KMS-11 (cell line): ENCODE results near the gene FAU.

Source experiments
- H2AFZ ChIP-seq: fragments of 200-600 bp; sonication (generic); 2 replicates; pipeline ENCODE4 v1.6.1; 2016; ENCODE audit warnings: antibody characterized with exemption, mixed run types, low read depth
- H3K27ac ChIP-seq: fragments of 200-600 bp; sonication (generic); 2 replicates; pipeline ENCODE4 v1.6.1; 2016; ENCODE audit warnings: mild to moderate bottlenecking, mixed run types
- H3K27me3 ChIP-seq: fragments of 200-600 bp; sonication (generic); 2 replicates; pipeline ENCODE4 v1.6.1; 2017; ENCODE audit warnings: mild to moderate bottlenecking, low read depth, mixed run types, moderate library complexity; ENCODE audit not compliant: insufficient read depth
- H3K36me3 ChIP-seq: fragments of 200-600 bp; sonication (generic); 2 replicates; pipeline ENCODE4 v1.6.1; 2017; ENCODE audit warnings: mild to moderate bottlenecking, mixed run types; ENCODE audit not compliant: insufficient read depth
- H3K4me1 ChIP-seq: fragments of 200-600 bp; sonication (generic); 2 replicates; pipeline ENCODE4 v1.6.1; 2016; ENCODE audit warnings: mild to moderate bottlenecking, low read depth, mixed run types; ENCODE audit not compliant: poor library complexity, severe bottlenecking
- H3K4me2 ChIP-seq: fragments of 200-600 bp; sonication (generic); 2 replicates; pipeline ENCODE4 v1.7.0; 2016; ENCODE audit warnings: mild to moderate bottlenecking, mixed run types
- H3K4me3 ChIP-seq: fragments of 200-600 bp; sonication (generic); IDR thresholded peaks from 2 replicates; pipeline ENCODE4 v1.6.1; 2017; ENCODE audit warnings: low read depth, low read length, mixed read lengths; ENCODE audit not compliant: insufficient read depth
- H3K79me2 ChIP-seq: fragments of 200-600 bp; sonication (generic); 2 replicates; pipeline ENCODE4 v1.6.1; 2016; ENCODE audit warnings: low read depth, mixed run types; ENCODE audit not compliant: insufficient read depth
- H3K9ac ChIP-seq: fragments of 200-600 bp; sonication (generic); 2 replicates; pipeline ENCODE4 v1.6.1; 2016; ENCODE audit warnings: mild to moderate bottlenecking, mixed run types
- H4K20me1 ChIP-seq: fragments of 200-600 bp; sonication (generic); 2 replicates; pipeline ENCODE4 v1.6.1; 2016; ENCODE audit warnings: mild to moderate bottlenecking, mixed run types; ENCODE audit not compliant: insufficient read depth
- CTCF ChIP-seq: fragments of 200-600 bp; sonication (generic); conservative IDR thresholded peaks from 2 replicates; pipeline ENCODE4 v1.6.1; 2017; ENCODE audit warnings: low read depth, mild to moderate bottlenecking, antibody characterized with exemption, low read length, moderate library complexity, mixed read lengths

FAU gene

GRCh38 chr11:65112546-65113360, 9.2 kb downstream of the FAU start:
- Histone ChIP-seq H3K4me3 (no peak overlapping the region), H4K20me1 (no peaks in the 10 kb centered on the region), H2AFZ (no peak overlapping the region), H3K27ac (no peak overlapping the region), H3K9ac (peak overlapping the region; percentile 34; the same call in 1 of the 2 replicates), H3K36me3 (no peaks in the 10 kb centered on the region), H3K4me2 (peak overlapping the region; percentile 81), H3K4me1 (peaks cover 38% of the 10 kb centered on the region), H3K27me3 (no peaks in the 10 kb centered on the region), H3K79me2 (peaks cover 19% of the 10 kb centered on the region)
- peak; percentile 82 for TF ChIP-seq CTCF

GRCh38 chr11:65111744-65112545, 10.0 kb downstream of the FAU start, which contains the start of gene TM7SF2:
Gene TM7SF2 (plus strand): TSS chr11:65111872. CDS start chr11:65112016, 144 bp downstream.
- no peak within 1 kb of the TSS; the same call in 1 of the 2 replicates for H3K27ac ChIP-seq

GRCh38 chr11:65111159-65111743, 10.7 kb downstream of the FAU start:
- no peak overlapping the region; the same call in 1 of the 2 replicates for H3K27ac ChIP-seq
- no peak overlapping the region for H3K4me3 ChIP-seq
- H3K4me1 ChIP-seq: peaks cover 33% of the 10 kb centered on the region
- no peaks in the 10 kb centered on the region for H4K20me1 ChIP-seq
- H3K9ac ChIP-seq: no peak overlapping the region
- no peak for TF ChIP-seq CTCF
- no peak overlapping the region for H2AFZ ChIP-seq
- H3K36me3 ChIP-seq: no peaks in the 10 kb centered on the region
- H3K4me2 ChIP-seq: peak overlapping the region; percentile 51
- H3K79me2 ChIP-seq: peaks cover 8% of the 10 kb centered on the region
- no peaks in the 10 kb centered on the region for H3K27me3 ChIP-seq

More at GRCh38 chr11:65111744-65112545, 10.0 kb downstream of the FAU start, which contains the start of gene TM7SF2:
- no peak within 1 kb of the TSS for H2AFZ ChIP-seq
- H3K27me3 ChIP-seq: no peaks in the 10 kb centered on the region
- H3K4me2 ChIP-seq: peak within 1 kb of the TSS; percentile 81
- peaks cover 15% of the 10 kb centered on the region for H3K79me2 ChIP-seq
- no peaks in the 10 kb centered on the region for H3K36me3 ChIP-seq
- TF ChIP-seq CTCF: no peak
- no peak within 1 kb of the TSS for H3K4me3 ChIP-seq
- peaks cover 38% of the 10 kb centered on the region for H3K4me1 ChIP-seq
- no peaks in the 10 kb centered on the region for H4K20me1 ChIP-seq
- H3K9ac ChIP-seq: peak within 1 kb of the TSS; percentile 34; the same call in 1 of the 2 replicates

- Histone ChIP-seq H3K4me2 (peak overlapping the region; percentile 51; the same call in 1 of the 2 replicates), H3K27me3 (no peaks in the 10 kb centered on the region), H3K4me1 (peaks cover 25% of the 10 kb centered on the region), H3K9ac (no peak overlapping the region), H3K27ac (no peak overlapping the region; the same call in 1 of the 2 replicates), H3K79me2 (no peaks in the 10 kb centered on the region), H4K20me1 (no peaks in the 10 kb centered on the region), H3K4me3 (no peak overlapping the region), H3K36me3 (no peaks in the 10 kb centered on the region), H2AFZ (no peak overlapping the region)
- TF ChIP-seq CTCF: peak; percentile 98
Measured at GRCh38 chr11:65110354-65110861, 11.5 kb downstream of the FAU start.
